H1 (cell line): ENCODE results near the gene TMEM164.

Source experiments
- ATF2 ChIP-seq: IDR thresholded peaks from 2 replicates; pipeline ENCODE4 v1.6.1; 2012; ENCODE audit warnings: low read length, inconsistent platforms
- CBX5 ChIP-seq: fragments of 300-800, 300-1000 bp; sonication (generic); IDR thresholded peaks from 2 replicates; pipeline ENCODE4 v1.7.1; 2016; ENCODE audit warnings: antibody characterized with exemption, low read length, low read depth
- CREB1 ChIP-seq: IDR thresholded peaks from 2 replicates; pipeline ENCODE4 v1.6.1; 2012; ENCODE audit warnings: inconsistent platforms
- CTCF ChIP-seq, 3 experiments: IDR thresholded peaks; 1 replicate in 2 of 3; 2 replicates in 1 of 3; pipeline versions ENCODE4 v1.5.1 to v1.6.1; 2011; ENCODE audit warnings: low read length in 3 of 3, mild to moderate bottlenecking in 3 of 3, inconsistent platforms in 2 of 3, low read depth in 1 of 3, moderate library complexity in 1 of 3; ENCODE audit not compliant: insufficient read depth in 1 of 3; ENCODE audit errors: control extremely low read depth in 1 of 3
- EGR1 ChIP-seq: IDR thresholded peaks from 2 replicates; pipeline ENCODE4 v1.6.1; 2011; ENCODE audit warnings: low read depth, low read length, borderline replicate concordance
- EP300 ChIP-seq, 2 experiments: IDR thresholded peaks; 1 replicate in 1 of 2; 2 replicates in 1 of 2; pipeline ENCODE4 v1.6.1; 2011 to 2012; ENCODE audit warnings: low read depth in 2 of 2, low read length in 2 of 2, mild to moderate bottlenecking in 2 of 2, borderline replicate concordance in 1 of 2, inconsistent platforms in 1 of 2, moderate library complexity in 1 of 2
- HDAC2 ChIP-seq, 2 experiments: fragments of 300-600 bp in 1 of 2; sonication (generic) in 1 of 2; IDR thresholded peaks; 2 replicates each; pipeline ENCODE4 v1.6.1; 2011 to 2012; ENCODE audit warnings: low read depth in 2 of 2, low read length in 2 of 2, mild to moderate bottlenecking in 2 of 2, moderate library complexity in 2 of 2, borderline replicate concordance in 1 of 2, inconsistent platforms in 1 of 2
- JUND ChIP-seq: IDR thresholded peaks from 2 replicates; pipeline ENCODE4 v1.6.1; 2011; ENCODE audit warnings: mild to moderate bottlenecking, improper control_type of control experiment, low read length
- MAFK ChIP-seq: IDR thresholded peaks from 2 replicates; pipeline ENCODE4 v1.6.1; 2012; ENCODE audit warnings: low read depth, mild to moderate bottlenecking, improper control_type of control experiment, low read length
- NANOG ChIP-seq: IDR thresholded peaks from 2 replicates; pipeline ENCODE4 v1.6.1; 2011; ENCODE audit warnings: low read length, low read depth, mild to moderate bottlenecking, inconsistent platforms; ENCODE audit not compliant: insufficient read depth, poor library complexity, severe bottlenecking
- POLR2A ChIP-seq, 2 experiments: IDR thresholded peaks; 1 replicate in 1 of 2; 2 replicates in 1 of 2; pipeline ENCODE4 v1.6.1; 2011; ENCODE audit warnings: low read depth in 2 of 2, low read length in 2 of 2, mild to moderate bottlenecking in 2 of 2; ENCODE audit errors: control extremely low read depth in 1 of 2
- TBP ChIP-seq: IDR thresholded peaks from 2 replicates; pipeline ENCODE4 v1.6.1; 2011; ENCODE audit warnings: low read depth, low read length, improper control_type of control experiment
- ZNF274 ChIP-seq: IDR thresholded peaks from 2 replicates; pipeline ENCODE4 v1.7.0; 2012; ENCODE audit warnings: low read length, borderline replicate concordance; ENCODE audit errors: extremely low read depth

- TF ChIP-seq MAFK: no peak
- no peak for TF ChIP-seq JUND
- no peak for TF ChIP-seq CTCF (IDR thresholded peaks at IDR 0.05; ENCODE audit: control extremely low read depth in 1 of 3, insufficient read depth in 1 of 3, low read depth in 1 of 3, low read length in 3 of 3)
- TF ChIP-seq EP300 (IDR thresholded peaks at IDR 0.05; ENCODE audit: borderline replicate concordance in 1 of 2, low read depth in 2 of 2, low read length in 2 of 2): no peak
- TF ChIP-seq POLR2A (IDR thresholded peaks at IDR 0.05; ENCODE audit: control extremely low read depth in 1 of 2, low read depth in 2 of 2, low read length in 2 of 2): no peak
- no peak for TF ChIP-seq EGR1
- TF ChIP-seq CREB1: no peak
- no peak for TF ChIP-seq CBX5
- no peak for TF ChIP-seq NANOG
- TF ChIP-seq ZNF274: no peak
- no peak for TF ChIP-seq HDAC2 (IDR thresholded peaks at IDR 0.05; ENCODE audit: borderline replicate concordance in 1 of 2, low read depth in 2 of 2, low read length in 2 of 2)
- TF ChIP-seq TBP: no peak
- no peak for TF ChIP-seq ATF2
Observed at GRCh38 chrX:110131031-110131430, 128.1 kb downstream of the TMEM164 start.
